ENCODE measurements around the gene PPP6R2. TPM values are rescaled to one million over a fixed set of nuclear protein-coding genes. Genes with fewer than 3 reads are reported as not detected.
A peak's percentile ranks its signal among the peaks of the same experiment; 100 is the strongest.
"Not testable (repeated sequence)": the region's sequence is repeated elsewhere in the genome, so short reads cannot be mapped to it uniquely, and the experiment has no call there.

PPP6R2 gene
- total and polyA plus RNA-seq, 8 donors: 36.9 to 60.1 (median 42.2) TPM

DNA sequence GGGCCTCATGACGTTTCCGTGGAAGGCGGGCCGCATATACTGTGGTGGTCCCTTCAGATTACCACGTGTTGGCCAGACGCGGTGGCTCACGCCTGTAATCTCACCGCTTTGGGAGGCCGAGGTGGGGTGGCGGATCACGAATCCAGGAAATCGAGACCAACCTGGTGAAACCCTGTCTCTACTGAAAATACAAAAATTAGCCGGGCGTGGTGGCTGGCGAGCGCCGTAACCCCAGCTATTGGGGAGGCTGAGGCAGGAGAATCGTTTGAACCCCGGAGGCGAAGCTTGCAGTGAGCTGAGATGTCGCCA lies 15.5 kb upstream of the PPP6R2 start:
- H3K36me3 ChIP-seq: no peaks in the 10 kb centered on the region
- no peak for ATAC-seq
- H3K27ac ChIP-seq: peak overlapping the region; percentile 93 to 95
- TF ChIP-seq, protein P1, sequence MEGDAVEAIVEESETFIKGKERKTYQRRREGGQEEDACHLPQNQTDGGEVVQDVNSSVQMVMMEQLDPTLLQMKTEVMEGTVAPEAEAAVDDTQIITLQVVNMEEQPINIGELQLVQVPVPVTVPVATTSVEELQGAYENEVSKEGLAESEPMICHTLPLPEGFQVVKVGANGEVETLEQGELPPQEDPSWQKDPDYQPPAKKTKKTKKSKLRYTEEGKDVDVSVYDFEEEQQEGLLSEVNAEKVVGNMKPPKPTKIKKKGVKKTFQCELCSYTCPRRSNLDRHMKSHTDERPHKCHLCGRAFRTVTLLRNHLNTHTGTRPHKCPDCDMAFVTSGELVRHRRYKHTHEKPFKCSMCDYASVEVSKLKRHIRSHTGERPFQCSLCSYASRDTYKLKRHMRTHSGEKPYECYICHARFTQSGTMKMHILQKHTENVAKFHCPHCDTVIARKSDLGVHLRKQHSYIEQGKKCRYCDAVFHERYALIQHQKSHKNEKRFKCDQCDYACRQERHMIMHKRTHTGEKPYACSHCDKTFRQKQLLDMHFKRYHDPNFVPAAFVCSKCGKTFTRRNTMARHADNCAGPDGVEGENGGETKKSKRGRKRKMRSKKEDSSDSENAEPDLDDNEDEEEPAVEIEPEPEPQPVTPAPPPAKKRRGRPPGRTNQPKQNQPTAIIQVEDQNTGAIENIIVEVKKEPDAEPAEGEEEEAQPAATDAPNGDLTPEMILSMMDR (IDR thresholded peaks at IDR 0.05): no peak
- intact Hi-C loops (cut with DNase I): loop anchor here (10.0 kb wide), 1 partner anchor 53 kb away; the partner anchor contains the start of gene MAPK11 (in 2 of the 2)
- peak overlapping the region; percentile 64 to 79 for H3K4me3 ChIP-seq
- no peak for DNase-seq
- peaks cover 5 to 28% of the 10 kb centered on the region in 2 donors for H3K4me1 ChIP-seq
- no peaks in the 10 kb centered on the region for H3K27me3 ChIP-seq
- no peaks in the 10 kb centered on the region for H3K9me3 ChIP-seq

DNA sequence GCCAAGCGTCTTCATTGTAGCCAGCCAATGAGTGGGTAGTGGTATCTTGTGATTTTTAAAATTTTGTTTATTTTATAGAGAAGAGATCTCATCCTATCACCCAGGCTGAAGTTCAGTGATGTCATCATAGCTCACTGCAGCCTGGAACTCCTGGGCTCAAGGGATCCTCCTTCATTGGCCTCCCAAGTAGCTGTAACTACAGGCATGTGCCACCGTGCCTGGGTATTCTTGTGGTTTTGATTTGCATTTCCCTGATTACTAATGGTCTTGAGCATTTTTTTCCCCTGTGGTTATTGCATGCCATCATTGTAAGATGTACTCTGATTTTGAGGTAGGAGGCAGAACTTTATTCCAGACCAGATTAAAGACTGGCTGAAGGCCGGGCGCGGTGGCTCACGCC lies 13.9 kb upstream of the PPP6R2 start:
- TF ChIP-seq, protein P1 (IDR thresholded peaks at IDR 0.05): no peak
- Histone ChIP-seq H3K9me3 (no peaks in the 10 kb centered on the region), H3K4me1 (peaks cover 5 to 28% of the 10 kb centered on the region in 2 donors), H3K27ac (no peak overlapping the region), H3K4me3 (no peak overlapping the region), H3K36me3 (no peaks in the 10 kb centered on the region), H3K27me3 (no peaks in the 10 kb centered on the region)
- intact Hi-C loops (cut with DNase I): loop anchor here (10.0 kb wide), 1 partner anchor 54 kb away; the partner anchor contains the start of gene MAPK11 (in 2 of the 2)
- DNase-seq (no peak), ATAC-seq (no peak)

DNA sequence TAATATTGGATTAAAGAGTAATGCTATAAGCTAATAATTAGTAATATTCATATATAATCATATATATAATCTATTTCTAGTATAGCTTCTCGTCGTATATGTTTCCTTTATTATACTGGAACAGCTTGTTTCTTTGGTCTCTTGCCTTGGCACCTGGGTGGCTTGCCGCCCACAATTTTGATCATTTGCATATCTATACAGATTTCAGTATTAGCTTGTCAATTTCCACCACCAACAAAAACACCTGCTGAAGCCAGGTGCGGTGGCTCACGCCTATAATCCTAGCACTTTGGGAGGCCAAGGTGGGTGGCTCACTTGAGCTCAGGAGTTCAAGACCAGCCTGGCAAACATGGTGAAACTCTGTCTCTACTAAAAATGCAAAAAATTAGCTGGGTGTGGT lies 8.7 kb upstream of the PPP6R2 start:
- H3K4me3 ChIP-seq; H3K9me3 ChIP-seq; ATAC-seq; H3K36me3 ChIP-seq; intact Hi-C loops (cut with DNase I); H3K27me3 ChIP-seq; DNase-seq; H3K27ac ChIP-seq; H3K4me1 ChIP-seq: not testable (repeated sequence)

DNA sequence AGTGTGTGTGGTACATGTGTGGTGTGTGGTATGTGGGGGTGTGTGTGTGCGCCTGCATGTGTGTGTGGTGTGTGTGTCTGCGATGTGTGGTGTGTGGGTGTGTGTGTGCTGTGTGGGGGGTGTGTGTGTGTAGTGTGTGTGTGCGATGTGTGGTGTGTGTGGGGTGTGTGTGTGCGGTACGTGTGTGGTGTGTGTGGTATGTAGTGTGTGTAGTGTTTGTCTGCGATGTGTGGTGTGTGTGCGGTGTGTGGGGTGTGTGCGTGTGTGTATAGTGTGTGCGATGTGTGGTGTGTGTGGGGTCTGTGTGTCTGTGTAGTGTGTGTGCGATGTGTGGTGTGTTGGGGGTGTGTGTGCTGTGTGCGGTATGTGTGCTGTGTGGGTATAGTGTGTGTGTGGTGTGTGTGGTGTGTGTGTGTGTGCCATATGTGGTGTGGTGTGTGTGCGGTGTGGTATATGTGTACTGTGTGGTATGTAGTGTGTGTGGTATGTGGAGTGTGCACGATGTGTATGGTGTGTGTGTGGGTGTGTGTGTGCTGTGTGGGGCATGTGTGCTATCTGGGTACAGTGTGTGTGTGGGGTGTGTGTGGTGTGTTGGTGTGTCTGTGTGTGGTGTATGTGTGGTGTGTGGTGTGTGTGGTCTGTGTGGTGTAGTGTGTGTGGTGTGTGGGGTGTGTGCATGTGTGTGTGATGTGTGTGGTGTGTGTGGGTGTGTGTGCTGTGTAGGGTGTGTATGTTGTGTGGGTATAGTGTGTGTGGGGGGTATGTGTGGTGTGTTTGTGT lies 5.7 kb upstream of the PPP6R2 start:
- H3K9me3 ChIP-seq: no peaks in the 10 kb centered on the region
- TF ChIP-seq, protein P1 (IDR thresholded peaks at IDR 0.05): no peak
- intact Hi-C loops (cut with DNase I): loop anchor here in 1 of 2 donors (5.0 kb wide), 1 partner anchor 80 kb away; no protein-coding TSS in a partner anchor
- H3K27me3 ChIP-seq: no peaks in the 10 kb centered on the region
- ATAC-seq (no peak), DNase-seq (no peak)
- no peaks in the 10 kb centered on the region for H3K36me3 ChIP-seq
- no peak overlapping the region for H3K27ac ChIP-seq
- peaks cover 4 to 7% of the 10 kb centered on the region in 2 donors for H3K4me1 ChIP-seq
- H3K4me3 ChIP-seq: no peak overlapping the region

DNA sequence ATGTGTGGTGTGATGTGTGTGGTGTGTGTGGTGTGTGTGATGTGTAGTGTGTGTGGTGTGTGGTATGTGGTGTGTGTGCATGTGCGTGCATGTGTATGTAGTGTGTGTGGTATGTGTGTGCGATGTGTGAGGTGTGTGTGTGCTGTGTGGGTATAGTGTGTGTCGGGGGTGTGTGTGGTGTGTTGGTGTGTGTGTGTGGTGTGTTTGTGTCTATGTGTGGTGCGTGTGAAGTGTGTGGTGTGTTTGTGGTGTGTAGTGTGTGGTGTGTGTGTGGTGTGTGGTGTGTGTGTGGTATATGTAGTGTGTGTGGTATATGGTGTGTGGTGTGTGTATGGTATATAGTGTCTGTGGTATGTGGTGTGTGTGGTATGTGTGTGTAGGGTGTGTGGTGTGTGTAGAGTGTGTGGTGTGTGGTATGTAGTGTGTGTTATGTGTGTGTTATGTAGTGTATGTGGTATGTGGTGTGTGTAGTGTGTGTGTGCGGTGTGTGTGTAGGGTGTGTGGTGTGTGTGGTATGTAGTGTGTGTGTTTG lies 5.0 kb upstream of the PPP6R2 start:
- ATAC-seq: no peak
- no peaks in the 10 kb centered on the region for H3K36me3 ChIP-seq
- no peak for DNase-seq
- no peak overlapping the region for H3K27ac ChIP-seq
- intact Hi-C loops (cut with DNase I): loop anchor here in 1 of 2 donors (5.0 kb wide), 1 partner anchor 81 kb away; no protein-coding TSS in a partner anchor
- H3K9me3 ChIP-seq: no peaks in the 10 kb centered on the region
- TF ChIP-seq, protein P1 (IDR thresholded peaks at IDR 0.05): no peak
- no peaks in the 10 kb centered on the region for H3K27me3 ChIP-seq
- H3K4me3 ChIP-seq: no peak overlapping the region
- peaks cover 8 to 12% of the 10 kb centered on the region in 2 donors for H3K4me1 ChIP-seq

Measured in left lung (tissue), 10 donors.